Smooth muscle cell of the brain vasculature (primary cell): Measurements from ENCODE around the gene SF3A2.
"Not testable (repeated sequence)": the region's sequence is repeated elsewhere in the genome, so short reads cannot be mapped to it uniquely, and the experiment has no call there.

Experiments used
- DNase-seq: peaks from one replicate; pipeline ENCODE4 v3.0.0-alpha.2; 2012; ENCODE audit warnings: low read depth, low spot score

Gene SF3A2

DNA sequence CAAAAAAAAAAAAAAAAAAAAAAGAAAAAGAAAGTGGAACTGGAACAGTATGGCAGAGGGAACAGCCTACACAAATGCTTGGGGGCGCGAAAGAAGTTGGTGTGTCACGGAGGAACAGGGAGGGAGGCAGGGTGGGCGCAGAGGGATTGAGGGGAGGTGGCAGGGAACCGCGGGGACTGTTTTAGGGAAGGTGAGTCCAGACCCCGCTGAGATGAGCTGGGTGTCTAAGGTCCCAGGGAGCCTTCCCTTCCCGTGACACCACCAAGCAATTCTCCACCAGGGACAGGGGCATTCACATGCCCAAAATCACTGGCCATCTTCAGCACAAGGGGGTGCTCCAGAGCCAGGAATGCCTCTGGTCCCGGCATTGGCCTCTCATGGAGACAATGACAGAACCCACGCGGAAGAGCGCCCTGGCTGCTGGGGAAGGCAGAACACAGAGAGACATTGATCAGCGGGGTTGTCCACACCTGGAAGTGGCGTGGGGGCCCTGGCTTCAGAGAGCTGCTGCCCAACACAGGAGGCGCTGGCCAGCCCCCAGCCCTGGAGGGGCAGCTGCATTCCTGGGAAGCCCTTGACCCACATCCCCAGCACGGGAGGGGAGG, 38.4 kb downstream of the SF3A2 start:
- no peak for DNase-seq

DNA sequence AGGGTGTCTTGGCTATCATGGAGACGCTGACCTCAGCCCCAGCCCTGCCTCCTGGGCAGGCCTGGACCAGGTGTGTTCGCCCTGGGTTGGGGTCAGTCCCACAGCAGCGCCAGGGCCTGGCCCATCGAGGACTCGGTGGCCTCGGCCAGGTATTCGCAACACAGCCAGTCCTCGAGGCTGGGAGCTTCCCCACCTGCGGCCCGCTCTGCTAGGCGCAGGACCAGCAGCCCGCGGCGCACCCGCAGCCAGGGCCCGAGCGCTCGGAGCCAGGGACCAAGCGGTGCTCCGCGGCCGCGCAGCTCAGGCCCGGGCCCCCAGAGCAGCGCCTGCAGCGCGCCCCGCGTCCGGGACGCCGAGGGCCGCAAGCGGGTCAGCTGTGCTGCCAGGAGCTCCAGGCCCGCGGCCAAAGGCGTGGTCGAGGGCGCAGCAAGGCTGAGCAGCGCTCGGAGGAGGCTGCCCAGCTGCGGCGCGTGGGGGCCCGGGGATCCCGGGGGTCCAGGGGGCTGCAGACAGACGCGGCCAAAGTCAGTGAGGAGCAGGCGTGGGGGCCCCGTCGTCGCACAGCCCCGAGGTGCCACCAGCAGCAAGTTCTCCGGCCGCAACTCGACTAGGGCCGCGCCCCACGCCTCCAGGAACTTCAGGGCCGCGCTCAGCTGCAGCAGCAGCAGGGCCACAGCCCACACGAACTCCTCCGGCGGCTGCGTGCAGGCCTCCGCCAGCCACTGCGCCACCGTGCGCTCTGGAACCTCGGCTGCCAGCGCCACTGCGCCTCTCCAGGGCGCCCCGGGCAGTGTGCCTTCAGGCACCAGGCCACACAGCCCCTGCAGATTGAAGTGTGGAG, 39.2 kb downstream of the SF3A2 start:
- DNase-seq = no peak

DNA sequence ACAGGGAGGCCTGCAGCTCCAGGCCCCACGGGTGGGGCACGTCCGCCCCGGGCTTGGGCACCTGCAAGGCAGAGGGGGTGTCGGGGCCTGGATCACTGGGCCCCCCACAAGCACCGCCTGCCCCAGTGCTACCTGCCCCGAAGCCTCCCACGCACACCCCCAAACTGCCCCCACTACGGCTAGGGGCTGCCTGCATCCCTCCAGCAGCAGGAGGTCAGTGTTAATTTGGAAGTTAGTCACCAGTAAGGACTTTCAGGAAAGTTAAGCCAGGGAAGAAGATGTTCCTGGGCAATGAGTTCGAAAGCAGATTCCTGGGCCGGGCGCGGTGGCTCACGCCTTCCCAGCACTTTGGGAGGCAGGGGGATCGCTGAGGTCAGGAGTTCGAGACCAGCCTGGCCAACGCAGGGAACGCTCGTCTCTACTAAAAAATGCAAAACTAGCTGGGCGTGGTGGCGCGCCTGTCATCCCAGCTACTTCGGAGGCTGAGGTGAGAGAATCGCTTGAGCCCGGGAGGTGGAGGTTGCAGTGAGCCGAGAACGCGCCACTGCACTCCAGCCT, 39.9 kb downstream of the SF3A2 start:
- no peak for DNase-seq

DNA sequence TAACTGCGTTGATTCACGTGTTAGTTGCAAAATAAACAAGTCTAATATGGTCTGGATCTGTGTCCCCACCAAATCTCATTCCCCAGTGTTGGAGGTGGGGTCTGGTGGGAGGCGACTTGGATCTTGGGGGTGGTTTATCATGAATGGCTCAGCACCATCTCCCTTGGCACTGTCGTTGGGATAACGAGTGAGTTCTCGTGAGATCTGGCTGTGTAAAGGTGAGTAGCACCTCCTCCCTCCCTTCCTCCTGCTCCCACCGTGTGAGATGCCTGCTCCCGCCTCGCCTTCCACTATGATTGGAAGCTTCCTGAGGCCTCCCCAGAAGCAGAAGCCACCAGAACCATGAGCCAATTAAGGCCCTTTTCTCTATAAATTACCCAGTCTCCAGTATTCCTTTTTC, 40.5 kb downstream of the SF3A2 start:
- DNase-seq = no peak

DNA sequence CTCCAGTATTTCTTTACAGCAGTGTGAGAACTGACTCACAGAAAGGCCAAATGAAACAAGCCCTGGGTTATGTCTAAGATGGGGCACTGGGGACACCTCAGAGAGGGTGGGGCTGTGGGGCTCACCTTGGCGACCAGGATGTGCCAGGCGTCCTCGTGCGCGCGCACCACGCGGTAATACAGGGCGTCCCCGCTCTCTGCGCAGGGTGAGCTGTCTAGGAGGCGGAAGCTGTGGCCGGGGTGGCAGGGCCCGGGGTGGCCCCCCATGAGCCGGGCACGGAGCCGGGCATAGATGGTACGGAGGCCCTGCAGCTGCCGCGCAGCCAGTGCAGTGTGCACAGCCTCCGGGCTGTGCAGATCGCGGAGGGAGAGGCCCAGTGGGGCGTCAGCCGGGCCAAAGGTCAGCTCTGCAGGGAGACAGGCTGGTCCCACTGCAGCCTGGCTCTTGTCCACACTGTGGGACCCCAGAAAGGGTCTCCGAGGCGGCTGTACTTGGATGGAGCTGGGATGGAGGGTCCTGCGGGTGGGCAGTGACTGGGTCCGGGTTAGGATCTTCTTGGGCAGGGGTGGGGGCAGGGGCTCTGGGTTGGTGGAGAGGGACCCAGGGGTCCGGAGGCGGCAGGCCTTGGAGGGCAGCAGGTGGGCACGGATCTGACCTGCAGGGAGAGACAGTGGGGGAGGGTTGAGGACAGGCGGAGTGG, 42.0 kb downstream of the SF3A2 start:
- DNase-seq = no peak

DNA sequence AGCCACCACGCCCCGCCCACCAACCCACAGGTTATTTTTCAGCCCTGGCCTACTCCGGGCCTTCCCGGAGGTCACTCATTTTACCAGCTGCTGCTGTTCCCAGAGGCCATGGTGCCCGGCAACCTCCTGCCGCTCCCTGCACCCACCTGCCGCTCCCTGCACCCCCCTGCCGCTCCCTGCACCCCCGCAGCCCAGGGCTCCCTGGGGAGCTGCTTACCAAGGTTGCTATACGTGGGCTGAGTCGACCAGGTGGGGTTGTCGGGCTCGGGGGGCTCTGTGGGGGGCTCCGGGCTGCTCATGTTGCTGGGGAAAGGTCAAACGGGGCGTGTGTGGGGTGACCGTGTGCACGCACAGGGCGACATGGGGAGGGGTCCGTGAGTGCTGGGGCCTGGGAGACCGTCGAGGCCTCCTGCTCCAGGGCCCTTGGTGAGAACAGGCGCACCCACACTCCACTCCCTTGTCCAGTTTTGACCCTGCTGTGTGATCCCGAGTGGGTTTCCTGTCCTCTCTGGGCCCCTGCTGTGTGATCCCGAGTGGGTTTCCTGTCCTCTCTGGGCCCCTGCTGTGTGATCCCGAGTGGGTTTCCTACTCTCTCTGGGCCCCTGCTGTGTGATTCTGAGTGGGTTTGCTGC, 44.1 kb downstream of the SF3A2 start:
- no peak for DNase-seq

DNA sequence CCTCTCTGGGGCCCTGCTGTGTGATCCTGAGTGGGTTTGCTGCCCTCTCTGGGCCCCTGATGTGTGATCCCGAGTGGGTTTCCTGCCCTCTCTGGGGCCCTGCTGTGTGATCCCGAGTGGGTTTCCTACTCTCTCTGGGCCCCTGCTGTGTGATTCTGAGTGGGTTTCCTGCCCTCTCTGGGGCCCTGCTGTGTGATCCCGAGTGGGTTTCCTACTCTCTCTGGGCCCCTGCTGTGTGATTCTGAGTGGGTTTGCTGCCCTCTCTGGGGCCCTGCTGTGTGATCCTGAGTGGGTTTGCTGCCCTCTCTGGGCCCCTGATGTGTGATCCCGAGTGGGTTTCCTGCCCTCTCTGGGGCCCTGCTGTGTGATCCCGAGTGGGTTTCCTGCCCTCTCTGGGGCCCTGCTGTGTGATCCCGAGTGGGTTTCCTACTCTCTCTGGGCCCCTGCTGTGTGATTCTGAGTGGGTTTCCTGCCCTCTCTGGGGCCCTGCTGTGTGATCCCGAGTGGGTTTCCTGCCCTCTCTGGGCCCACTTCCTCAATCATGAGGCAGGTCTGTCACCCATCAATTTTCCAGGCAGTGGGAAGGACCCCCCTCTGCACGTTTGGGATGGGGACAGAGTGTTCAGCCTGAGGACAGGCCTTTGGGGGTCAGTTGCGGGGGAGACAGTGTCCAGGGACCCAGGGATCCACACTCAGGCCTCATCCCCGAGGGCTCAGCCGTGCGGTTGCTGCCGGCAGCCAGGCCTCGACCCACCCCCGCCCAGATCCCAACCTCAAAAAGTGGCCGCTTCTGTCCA, 44.8 kb downstream of the SF3A2 start:
- not testable (repeated sequence) for DNase-seq

DNA sequence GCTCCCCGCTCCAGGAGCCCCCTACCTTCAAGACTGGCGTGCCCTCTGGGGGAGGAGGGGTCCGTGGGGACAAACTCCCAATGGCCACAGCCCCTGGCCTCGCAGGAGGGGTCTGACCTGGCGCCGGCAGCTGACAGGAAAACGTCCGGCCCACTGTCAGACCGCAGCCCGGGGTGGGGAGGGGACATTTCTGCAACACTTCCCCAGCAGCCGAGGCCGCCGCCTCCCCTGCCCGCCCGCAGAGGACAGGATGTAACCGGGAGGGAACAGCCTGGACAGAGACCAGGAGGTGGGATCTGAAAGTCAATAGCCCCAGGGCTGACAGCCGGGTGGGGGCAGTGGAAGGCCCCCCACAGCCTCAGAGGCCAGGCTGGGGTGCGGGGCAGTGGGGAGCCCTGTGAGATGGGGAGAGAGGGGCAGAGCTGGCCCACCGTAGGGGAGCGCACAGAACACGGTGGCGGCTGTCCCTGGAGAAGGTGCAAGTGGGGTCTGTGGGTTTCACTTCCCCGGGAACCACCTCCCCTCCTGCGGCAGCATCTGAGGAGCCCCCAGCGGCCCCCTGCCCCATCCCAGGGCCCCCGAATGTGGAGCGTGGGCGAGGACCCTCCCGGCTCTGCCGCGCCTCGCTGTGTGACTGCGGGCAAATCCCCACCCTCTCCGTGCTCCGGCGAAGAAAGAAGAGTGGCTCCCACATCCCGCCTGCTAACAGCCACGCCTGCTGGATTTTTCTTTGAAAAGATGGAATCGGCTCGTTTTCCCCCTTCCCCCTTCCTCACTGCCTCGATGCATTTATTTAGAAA, 45.6 kb downstream of the SF3A2 start, which contains the start of gene PEAK3:
Gene PEAK3, minus strand, starts transcription at position 114 of the 800 bp plus-strand sequence. CDS start 1,244 bp downstream, outside the sequence.
- DNase-seq = no peak

DNA sequence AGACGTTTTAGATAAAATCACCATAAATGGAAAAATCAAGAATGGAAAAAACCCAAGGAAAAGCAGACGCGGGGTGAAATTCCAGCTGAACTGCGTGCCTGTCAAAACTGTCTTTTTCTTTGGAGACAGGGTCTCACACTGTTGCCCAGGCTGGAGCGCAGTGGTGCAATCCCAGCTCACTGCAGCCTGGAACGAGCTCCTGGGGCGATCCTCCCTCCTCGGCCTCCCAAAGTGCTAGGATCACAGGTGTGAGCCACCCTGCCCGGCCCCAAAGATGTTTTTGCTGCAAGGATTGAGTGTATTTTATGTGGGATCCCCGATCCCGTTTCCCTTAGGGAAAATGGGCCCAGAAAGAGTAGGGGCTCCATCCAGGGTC, 46.2 kb downstream of the SF3A2 start:
- no peak for DNase-seq

DNA sequence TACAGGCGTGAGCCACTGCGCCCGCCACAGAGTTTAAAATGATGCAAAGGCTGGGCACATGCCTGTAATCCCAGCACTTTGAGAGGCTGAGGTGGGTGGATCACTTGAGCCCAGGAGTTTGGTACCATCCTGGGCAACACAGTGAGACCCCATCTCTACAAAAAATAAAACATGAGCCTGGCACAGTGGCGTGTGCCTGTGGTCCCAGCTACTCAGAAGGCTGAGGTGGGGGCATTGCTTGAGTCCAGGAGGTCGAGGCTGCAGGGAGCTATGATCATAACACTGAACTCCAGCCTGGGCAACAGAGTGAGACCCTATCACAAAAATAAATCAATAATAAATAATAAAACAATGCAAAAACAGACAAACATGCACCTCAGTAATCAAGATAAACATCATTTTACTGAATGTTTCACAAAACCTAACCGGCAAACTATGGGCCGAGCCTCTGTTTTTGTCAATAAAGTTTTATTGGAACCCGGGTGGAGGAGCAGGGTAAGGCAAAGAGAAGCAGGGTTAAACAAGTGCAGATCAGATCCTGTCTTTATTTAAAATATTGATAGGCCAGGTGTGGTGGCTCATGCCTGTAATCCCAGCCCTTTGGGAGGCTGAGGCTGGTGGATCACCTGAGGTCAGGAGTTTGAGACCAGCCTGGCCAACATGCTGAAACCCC, 47.3 kb downstream of the SF3A2 start:
- DNase-seq = no peak

DNA sequence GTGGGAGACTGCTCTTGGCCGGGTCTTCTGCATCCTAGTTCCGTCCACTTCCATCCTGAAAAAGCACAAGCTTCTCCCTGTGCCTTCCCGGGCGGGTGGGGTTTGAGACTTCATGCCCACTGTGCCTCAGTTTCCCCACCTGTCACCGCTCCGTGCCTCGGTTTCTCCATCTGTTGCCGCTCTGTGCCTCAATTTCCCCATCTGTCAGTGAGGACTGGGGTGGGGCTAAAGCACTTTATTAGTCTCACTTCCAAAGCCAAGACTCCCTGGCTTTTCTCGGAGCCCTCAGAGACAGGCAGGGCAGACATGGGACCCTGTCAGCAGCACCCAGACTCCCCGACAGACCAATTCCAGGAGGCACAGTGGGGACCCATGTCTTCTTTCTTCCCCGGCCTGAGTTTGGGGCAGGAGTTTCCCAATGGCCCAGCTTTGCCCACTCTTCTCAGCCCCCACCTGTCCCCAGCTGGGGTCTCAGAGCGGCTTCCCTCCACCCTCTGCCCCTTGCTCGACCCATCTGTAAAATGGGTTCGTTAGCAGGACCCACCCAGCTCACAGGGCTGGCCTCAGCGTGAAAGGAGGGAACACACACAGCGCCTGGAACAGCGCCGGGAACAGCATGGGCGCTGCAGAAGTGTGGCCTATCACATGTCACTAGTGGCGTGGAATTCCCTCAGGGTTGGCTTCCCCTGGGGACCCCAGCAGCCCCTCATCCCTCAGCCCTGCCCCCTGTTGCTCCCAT, 49.9 kb downstream of the SF3A2 start:
- DNase-seq = no peak

DNA sequence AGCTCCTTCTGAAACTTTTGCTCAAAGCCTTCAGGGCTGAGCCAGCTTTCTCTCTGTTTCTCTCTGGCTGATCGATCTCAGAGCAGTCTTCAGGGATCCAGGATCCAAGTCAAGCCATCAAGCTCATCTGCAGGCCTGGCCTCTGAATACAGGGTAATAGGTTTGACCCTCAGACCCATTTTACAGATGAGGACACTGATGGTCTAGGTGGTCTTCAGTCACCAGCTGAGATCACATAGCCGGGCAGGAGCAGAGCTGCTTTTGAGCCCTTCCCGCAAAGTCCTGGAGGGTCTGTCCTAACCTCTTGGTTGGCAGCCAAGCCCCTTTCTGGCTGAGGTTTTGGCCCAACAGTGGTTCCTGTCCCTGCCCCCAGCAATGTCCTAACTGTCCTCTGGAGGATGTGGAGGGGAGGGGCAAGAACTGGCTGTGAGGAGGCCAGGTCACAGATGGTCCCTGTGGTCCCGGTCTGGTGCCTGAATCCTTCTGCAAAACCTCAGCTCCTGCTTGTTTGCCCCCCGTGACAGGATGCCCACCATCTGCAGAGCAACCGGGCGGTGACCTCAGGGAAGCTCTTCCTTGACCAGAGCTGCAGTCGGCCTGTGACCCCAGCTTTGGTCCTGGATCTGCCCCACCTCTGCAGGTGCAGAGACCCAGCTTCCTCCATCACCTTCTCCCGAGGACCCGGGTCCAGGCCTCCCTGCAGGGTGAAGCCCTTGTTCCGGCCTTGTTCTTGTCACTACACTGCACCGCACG, 51.1 kb downstream of the SF3A2 start:
- no peak for DNase-seq

DNA sequence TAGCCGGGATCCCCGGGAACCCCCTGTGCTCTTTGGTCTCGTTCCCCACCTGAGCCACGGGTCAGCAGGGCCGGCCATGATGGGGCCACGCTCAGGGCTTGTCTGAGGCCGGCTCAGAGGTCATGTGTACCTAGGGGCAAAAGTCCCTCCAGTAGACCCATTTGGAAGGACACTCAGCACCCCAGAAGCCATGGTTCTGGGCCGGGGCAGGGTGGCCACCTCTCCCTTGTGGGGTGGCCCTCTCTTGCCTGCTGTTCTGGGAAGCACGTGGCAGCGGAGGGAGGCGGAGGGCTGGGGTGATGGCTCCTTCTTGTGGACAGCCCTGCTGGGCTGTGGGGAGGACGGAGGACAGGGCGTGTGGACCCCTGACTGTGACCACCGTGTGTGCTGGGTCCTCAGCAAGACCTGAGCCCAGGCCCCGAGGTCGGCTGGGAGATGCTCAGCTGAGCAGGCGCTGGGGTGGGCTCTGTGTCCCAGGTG, 51.8 kb downstream of the SF3A2 start:
- no peak for DNase-seq

DNA sequence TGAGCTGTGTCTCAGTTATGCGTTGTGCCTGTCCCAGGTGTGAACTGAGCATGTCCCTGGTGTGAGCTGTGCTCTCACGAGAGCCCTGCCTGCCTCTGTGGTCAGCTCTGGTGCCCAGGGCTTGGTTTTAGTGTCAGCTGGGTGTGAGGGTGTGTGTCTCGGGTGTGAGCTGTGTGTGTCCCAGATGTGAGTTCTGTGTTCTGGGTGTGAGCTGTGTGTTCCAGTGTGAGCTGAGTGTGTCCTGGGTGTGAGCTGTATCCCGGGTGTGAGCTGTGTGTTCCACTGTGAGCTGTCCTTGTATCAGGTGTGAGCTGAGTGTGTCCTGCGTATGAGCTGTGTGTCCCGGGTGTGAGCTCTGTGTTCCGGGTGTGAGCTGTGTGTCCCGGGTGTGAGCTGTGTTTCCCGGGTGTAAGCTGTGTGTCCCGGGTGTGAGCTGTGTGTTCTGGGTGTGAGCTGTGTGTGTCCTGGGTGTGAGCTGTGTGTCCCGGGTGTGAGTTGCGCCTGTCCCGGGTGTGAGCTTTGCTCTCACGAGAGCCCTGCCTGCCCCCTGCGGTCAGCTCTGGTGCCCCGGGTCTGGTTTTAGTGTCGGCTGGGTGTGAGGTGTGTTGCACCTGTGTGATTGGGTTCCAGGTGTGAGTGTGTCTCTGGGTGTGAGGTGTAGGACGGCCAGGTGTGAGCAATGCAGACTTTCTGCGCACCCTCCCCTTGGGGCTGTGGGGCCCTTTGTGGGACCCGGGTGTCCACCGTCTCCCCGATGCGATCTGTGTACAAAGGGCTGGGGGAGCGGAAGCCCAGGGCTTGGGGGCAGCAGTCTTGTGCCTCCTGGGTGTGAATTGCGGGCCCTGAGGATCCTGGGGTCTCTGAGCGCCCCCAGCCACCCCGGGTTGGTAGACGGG, 52.4 kb downstream of the SF3A2 start:
- DNase-seq = no peak

DNA sequence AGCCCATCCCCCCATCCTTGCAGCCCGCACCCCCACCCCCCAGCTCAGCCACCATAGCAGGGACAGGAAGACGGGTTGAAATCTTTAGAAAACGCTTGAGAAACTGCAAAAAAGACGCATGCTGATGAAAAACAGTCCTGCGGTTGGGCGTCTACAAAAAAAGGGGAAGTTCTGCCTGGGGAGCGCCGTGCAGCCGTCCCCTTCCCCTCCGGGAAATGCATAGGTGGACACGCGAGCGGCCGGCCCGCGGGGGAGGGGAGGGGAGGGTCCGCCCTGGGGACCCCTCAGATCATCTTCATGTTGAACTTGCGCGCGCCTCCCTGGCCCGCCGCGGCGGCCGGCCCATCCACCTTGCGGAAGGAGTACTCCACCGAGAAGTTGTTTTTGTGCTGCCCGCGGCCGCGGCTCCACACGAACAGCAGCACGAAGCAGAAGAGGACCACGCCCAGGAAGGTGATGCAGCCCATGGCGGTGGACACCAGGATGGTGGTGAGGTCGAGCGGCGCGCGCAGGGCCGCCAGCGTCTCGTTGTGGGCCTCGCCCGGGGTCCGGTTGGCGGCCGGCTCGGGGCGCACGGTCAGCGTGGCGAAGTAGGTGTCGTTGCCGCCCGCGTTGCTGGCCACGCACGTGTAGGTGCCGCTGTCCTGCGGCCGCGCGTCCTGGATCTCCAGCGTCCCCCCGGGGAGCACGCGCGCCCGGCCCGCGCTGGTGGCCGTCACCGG, 53.3 kb downstream of the SF3A2 start:
- DNase-seq = no peak

DNA sequence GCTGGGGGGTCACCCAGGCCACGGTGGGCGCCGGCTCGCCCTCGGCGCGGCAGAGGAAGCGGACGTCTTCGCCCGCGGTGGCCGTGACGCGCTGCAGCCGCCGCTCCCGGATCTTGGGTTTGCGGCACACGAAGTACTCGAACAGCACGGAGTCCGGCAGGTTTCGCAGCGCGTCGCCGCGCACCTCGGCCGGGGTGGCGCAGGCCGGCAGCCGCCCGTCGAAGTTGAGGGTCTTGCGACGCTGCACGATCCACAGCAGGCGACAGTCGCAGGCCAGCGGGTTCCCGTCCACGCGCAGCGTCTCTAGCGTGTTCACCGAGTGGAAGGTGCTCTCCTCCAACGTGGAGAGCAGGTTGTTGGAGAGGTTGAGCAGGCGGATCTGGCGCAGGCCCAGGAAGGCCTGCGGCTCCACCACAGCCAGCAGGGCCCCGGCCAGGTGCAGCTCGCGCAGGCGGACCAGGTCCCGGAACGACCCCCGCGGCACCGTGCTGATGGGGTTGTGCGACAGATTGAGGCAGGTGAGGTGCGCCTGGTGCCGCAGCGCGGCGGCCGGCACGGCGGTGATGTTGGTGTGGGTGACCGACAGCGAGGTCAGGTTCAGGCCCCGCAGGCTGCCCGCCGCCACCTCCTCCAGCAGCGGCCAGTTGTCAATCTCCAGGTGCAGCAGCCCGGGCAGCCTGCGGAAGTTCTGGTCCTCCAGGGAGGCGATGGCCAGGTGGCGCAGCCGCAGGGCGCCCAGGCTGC, 54.0 kb downstream of the SF3A2 start:
- no peak for DNase-seq
